ENCODE measurements around the gene NGF. TPM values are rescaled to one million over a fixed set of nuclear protein-coding genes. Genes with fewer than 3 reads are reported as not detected.

Gene NGF
- total RNA-seq = 4.3 and 10.3 TPM in 2 replicates

DNA sequence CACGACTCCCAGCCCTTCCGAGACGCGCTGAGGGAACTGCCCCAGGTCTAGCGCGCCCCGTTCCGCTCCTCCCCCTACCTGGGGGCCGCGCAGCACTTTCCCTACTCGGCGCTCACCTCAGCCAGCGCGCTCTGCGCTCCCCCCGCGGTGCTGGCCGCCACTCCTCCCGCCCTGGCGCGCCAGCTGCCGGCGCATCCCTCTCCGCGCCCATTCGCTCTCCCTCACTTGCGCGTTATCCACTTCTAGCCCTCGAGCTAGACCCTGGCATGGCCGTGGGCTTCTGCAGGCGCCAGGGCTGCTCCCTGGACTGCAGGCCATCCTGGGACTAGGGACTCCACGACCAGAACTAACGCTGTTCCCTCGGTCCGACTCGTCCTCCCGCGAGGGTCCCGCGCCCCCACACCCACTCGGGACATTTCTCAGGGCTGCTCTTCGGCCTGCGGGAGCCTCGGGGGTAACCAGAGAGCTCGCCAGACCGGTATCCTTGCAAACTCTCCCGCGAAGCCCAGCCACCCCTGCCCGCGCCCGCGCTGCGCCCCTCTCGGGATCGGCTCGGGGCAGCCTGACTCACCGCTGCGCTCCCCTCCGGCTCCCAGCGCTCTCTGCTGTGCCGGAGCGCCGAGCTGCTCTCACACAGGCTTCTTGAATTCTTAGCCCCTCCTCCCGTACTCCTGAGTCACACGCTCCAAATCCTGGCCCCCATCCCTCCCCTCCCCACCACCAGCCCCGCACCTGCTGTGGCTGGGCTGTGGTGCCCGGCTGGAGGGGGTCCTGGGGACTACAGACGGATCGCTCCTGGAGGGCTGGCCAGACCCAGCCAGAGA lies at the start of gene NGF:
NGF (minus strand) TSS at position 617 of the 824 bp plus-strand sequence. CDS start 51,454 bp downstream, outside the sequence.

Other genes with a start within 250 kb of the NGF start
- 2.6 TPM in 1 of 2 replicates, not detected in the other for gene TSPAN2, start 248.7 kb downstream of the NGF start, total RNA-seq

Data from nasal cavity respiratory epithelium epithelial cell of viscerocranial mucosa (primary cell).